Fibroblast of pulmonary artery (primary cell): ENCODE measurements around the gene PCDHGA1.

Source experiments
- DNase-seq: peaks from one replicate; pipeline ENCODE4 v3.0.0-alpha.2; 2010; ENCODE audit warnings: low read depth
- H3K4me3 ChIP-seq: replicated peaks from 2 replicates; pipeline ENCODE4 v1.5.1; 2011; ENCODE audit warnings: low read depth, mild to moderate bottlenecking, control low read depth, low read length, moderate library complexity
- CTCF ChIP-seq: IDR thresholded peaks from 2 replicates; pipeline ENCODE4 v1.5.1; 2011; ENCODE audit warnings: mild to moderate bottlenecking, control low read depth, low read length, inconsistent platforms; ENCODE audit errors: missing control alignments

The PCDHGA1 gene

DNA sequence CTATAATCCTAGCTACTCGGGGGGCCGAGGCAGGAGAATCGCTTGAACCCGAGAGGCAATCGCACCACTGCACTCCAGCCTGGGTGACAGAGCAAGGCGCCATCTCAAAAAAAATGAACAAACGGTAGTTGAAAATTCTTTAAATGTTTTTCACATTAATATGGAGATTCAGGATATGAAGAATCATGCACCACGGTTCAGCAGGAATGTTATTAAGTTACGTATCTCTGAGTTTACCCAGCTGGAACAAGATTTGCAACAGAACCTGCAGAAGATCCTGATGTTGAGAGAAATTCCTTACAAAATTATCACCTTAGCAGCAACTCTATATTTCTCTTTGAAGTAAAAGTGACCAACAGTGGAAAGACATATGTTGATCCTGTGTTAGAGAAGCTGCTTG lies 110.0 kb downstream of the PCDHGA1 start:
- DNase-seq, result no peak
- no peak overlapping the region for H3K4me3 ChIP-seq

DNA sequence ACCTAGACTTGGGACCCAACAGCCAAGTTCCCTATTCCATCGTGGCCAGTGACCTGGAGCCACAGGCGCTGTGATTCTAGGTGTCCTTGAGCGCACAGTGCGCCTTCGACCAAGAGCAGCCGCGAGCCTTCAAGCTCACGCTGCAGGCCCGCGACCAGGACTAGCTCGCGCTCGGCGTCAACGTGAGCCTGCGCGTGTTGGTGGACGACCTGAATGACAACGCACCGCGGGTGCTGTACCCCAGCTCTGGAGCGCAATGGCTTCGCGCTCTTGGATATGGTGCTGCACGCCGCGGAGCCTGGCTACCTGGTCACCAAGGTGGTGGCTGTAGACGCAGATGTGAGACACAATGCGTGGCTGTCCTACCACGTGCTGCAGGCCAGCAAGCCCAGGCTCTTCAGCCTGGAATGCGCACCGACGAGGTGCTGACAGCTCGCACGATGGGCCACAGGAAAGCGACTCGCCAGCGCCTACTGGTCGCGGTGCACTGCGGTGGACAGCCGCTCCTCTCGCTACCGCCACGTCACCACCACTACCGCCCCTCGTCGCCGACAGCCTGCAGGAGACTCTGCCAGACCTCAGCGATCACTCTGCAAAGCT lies 111.4 kb downstream of the PCDHGA1 start:
- no peak for DNase-seq
- no peak for TF ChIP-seq CTCF
- H3K4me3 ChIP-seq, result no peak overlapping the region

More for the DNA sequence above, 110.0 kb downstream of the PCDHGA1 start:
- TF ChIP-seq CTCF, result no peak

- no peak overlapping the region for H3K4me3 ChIP-seq
- no peak for TF ChIP-seq CTCF
- DNase-seq, result peak; percentile 46
Observed at GRCh38 chr5:141465351-141465750, 135.0 kb downstream of the PCDHGA1 start.

GRCh38 chr5:141475625-141476131 lies 145.4 kb downstream of the PCDHGA1 start, which contains the start of gene PCDHGC3:
Gene PCDHGC3 (plus strand): TSS chr5:141475966. CDS start chr5:141476117, 151 bp downstream.
- peak within 1 kb of the TSS; percentile 74 for H3K4me3 ChIP-seq
- TF ChIP-seq CTCF, result no peak
- DNase-seq, result peak; percentile 97

DNA sequence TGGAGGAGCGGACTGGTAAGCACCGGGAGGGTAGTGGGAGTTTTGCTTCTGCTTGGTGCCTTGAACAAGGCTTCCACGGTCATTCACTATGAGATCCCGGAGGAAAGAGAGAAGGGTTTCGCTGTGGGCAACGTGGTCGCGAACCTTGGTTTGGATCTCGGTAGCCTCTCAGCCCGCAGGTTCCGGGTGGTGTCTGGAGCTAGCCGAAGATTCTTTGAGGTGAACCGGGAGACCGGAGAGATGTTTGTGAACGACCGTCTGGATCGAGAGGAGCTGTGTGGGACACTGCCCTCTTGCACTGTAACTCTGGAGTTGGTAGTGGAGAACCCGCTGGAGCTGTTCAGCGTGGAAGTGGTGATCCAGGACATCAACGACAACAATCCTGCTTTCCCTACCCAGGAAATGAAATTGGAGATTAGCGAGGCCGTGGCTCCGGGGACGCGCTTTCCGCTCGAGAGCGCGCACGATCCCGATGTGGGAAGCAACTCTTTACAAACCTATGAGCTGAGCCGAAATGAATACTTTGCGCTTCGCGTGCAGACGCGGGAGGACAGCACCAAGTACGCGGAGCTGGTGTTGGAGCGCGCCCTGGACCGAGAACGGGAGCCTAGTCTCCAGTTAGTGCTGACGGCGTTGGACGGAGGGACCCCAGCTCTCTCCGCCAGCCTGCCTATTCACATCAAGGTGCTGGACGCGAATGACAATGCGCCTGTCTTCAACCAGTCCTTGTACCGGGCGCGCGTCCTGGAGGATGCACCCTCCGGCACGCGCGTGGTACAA lies 146.0 kb downstream of the PCDHGA1 start:
- H3K4me3 ChIP-seq, result peak overlapping the region; percentile 74
- TF ChIP-seq CTCF, result no peak
- peak; percentile 82 for DNase-seq

GRCh38 chr5:141477044-141477575 lies 146.8 kb downstream of the PCDHGA1 start:
- DNase-seq, result no peak
- TF ChIP-seq CTCF, result no peak
- peak overlapping the region; percentile 74 for H3K4me3 ChIP-seq
